NB4 (cell line): ENCODE data around the gene ANKS1B.

Source experiments
- MYC ChIP-seq: IDR thresholded peaks from 2 replicates; pipeline ENCODE4 v1.6.1; 2011; ENCODE audit warnings: low read depth, low read length
- POLR2A ChIP-seq: IDR thresholded peaks from 2 replicates; pipeline ENCODE4 v1.6.1; 2011; ENCODE audit warnings: mild to moderate bottlenecking; ENCODE audit not compliant: insufficient read length; ENCODE audit errors: extremely low read depth

GRCh38 chr12:99154216-99154982 lies 830.3 kb downstream of the ANKS1B start:
- TF ChIP-seq POLR2A (no peak), MYC (no peak)
